Skin of body (tissue), 2 donors: ENCODE data around the gene RHOXF1. TPM values are rescaled to one million over a fixed set of nuclear protein-coding genes. Genes with fewer than 3 reads are reported as not detected.
"Not testable (repeated sequence)": the region's sequence is repeated elsewhere in the genome, so short reads cannot be mapped to it uniquely, and the experiment has no call there.

Experiments used
- DNase-seq: peaks from one replicate; lab custom pipeline; 2025; lab: John Stamatoyannopoulos, UW
- total RNA-seq: library from RNA; depleted of rRNA; stranded (reverse); fragments of >200 nt; gene quantifications from one replicate; pipeline ENCODE4 v1.2.3, GENCODE V29; 2014

The RHOXF1 gene
- total RNA-seq, 1 donor from 2014 or later = not detected

- not testable (repeated sequence) for DNase-seq
Measured at GRCh38 chrX:120085553-120086185, 30.0 kb downstream of the RHOXF1 start.

- not testable (repeated sequence) for DNase-seq
Measured at GRCh38 chrX:120077590-120077989, 38.1 kb downstream of the RHOXF1 start, which contains the start of gene RHOXF2B. Gene RHOXF2B (minus strand): TSS chrX:120077690. CDS start chrX:120077552, 138 bp downstream.

GRCh38 chrX:120066169-120066568 is 49.5 kb downstream of the RHOXF1 start:
- not testable (repeated sequence) for DNase-seq

Other genes with a start within 250 kb of the RHOXF1 start
- 9.0 TPM for gene RNF113A, start 244.2 kb downstream of the RHOXF1 start, total RNA-seq
- 51.3 TPM for gene NDUFA1, start 244.1 kb downstream of the RHOXF1 start, total RNA-seq
- gene AKAP14, start 220.0 kb downstream of the RHOXF1 start, total RNA-seq = not detected
- 6.6 TPM for gene NKAP, start 172.2 kb downstream of the RHOXF1 start, total RNA-seq
- gene RHOXF2B, start 38.2 kb downstream of the RHOXF1 start, total RNA-seq = not detected
- not detected for gene RHOXF2, start 42.7 kb upstream of the RHOXF1 start, total RNA-seq
- gene ZBTB33, start 134.9 kb upstream of the RHOXF1 start, total RNA-seq = 19.3 TPM
- gene TMEM255A, start 195.5 kb upstream of the RHOXF1 start, total RNA-seq = 0.69 TPM
- gene ATP1B4, start 246.2 kb upstream of the RHOXF1 start, total RNA-seq = 25.9 TPM